Esophagus squamous epithelium (tissue), 4 donors: ENCODE measurements around the gene ZCCHC7.

Source experiments
- POLR2A ChIP-seq, 4 donors: fragments of 450-650 bp; IDR thresholded peaks; one replicate each; pipeline ENCODE4 v1.6.1; 2017; ENCODE audit warnings: antibody characterized with exemption in 4 of 4, mild to moderate bottlenecking in 4 of 4, moderate library complexity in 3 of 4
- TF ChIP-seq, protein P1 (sequence below), 6 experiments: fragments of 450-650 bp in 4 of 6; fragments of 200-600 bp in 2 of 6; sonication (generic) in 2 of 6; IDR thresholded peaks; one replicate each; pipeline ENCODE4 v1.5.1; 2016 to 2019; ENCODE audit warnings: antibody characterized with exemption in 6 of 6, mild to moderate bottlenecking in 4 of 6, moderate library complexity in 4 of 6

DNA sequence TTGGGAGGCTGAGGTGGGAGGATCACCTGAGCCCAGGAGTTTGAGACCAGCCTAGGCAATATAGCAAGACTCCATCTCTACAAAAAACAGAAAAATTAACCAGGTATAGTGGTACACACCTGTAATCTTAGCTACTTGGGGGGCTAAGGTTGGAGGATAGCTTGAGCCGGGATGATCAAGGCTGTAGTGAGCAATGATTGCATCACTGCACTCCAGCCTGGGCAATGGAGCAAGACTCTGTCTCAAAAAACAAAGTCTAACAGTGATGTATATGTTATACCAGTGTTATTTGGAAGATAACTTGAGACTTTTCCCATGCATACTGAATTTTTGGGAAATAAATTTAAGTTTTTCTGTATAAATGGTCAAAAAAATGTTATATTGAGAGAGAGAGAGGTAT, 146.3 kb downstream of the ZCCHC7 start:
- no peak for TF ChIP-seq POLR2A (IDR thresholded peaks at IDR 0.05)
- TF ChIP-seq, protein P1, sequence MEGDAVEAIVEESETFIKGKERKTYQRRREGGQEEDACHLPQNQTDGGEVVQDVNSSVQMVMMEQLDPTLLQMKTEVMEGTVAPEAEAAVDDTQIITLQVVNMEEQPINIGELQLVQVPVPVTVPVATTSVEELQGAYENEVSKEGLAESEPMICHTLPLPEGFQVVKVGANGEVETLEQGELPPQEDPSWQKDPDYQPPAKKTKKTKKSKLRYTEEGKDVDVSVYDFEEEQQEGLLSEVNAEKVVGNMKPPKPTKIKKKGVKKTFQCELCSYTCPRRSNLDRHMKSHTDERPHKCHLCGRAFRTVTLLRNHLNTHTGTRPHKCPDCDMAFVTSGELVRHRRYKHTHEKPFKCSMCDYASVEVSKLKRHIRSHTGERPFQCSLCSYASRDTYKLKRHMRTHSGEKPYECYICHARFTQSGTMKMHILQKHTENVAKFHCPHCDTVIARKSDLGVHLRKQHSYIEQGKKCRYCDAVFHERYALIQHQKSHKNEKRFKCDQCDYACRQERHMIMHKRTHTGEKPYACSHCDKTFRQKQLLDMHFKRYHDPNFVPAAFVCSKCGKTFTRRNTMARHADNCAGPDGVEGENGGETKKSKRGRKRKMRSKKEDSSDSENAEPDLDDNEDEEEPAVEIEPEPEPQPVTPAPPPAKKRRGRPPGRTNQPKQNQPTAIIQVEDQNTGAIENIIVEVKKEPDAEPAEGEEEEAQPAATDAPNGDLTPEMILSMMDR (IDR thresholded peaks at IDR 0.05), result no peak
